GM19468 (cell line): ENCODE results near the gene SND1.
A peak's percentile ranks its signal among the peaks of the same experiment; 100 is the strongest.

Source experiments
- ATAC-seq: cut with Tn5 transposase; IDR thresholded peaks from one replicate; pipeline ENCODE4 v1.9.1; 2021; ENCODE audit warnings: mild to moderate bottlenecking, moderate library complexity, moderate number of reproducible peaks; ENCODE audit not compliant: unreplicated experiment; ENCODE audit errors: extremely low read depth

The SND1 gene

DNA sequence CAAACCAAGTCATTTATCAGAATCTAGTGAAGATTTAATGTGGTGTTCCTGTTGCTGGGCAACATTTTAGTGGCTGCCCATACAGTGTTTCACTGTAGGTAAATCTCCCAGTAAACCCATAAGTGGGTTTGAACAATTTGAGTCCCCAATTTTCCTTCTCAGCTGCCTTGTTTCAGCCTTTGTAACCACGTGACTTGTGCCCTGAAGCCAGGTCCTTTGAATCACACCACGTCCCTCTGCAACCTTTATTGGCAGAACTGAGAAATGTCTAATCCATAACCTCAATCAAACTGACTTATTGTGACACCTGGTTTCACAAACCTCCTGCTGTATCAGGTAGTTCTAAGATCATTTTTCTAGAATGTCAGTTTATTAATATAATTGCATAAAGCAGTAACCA lies 30.1 kb downstream of the SND1 start:
- no peak for ATAC-seq

DNA sequence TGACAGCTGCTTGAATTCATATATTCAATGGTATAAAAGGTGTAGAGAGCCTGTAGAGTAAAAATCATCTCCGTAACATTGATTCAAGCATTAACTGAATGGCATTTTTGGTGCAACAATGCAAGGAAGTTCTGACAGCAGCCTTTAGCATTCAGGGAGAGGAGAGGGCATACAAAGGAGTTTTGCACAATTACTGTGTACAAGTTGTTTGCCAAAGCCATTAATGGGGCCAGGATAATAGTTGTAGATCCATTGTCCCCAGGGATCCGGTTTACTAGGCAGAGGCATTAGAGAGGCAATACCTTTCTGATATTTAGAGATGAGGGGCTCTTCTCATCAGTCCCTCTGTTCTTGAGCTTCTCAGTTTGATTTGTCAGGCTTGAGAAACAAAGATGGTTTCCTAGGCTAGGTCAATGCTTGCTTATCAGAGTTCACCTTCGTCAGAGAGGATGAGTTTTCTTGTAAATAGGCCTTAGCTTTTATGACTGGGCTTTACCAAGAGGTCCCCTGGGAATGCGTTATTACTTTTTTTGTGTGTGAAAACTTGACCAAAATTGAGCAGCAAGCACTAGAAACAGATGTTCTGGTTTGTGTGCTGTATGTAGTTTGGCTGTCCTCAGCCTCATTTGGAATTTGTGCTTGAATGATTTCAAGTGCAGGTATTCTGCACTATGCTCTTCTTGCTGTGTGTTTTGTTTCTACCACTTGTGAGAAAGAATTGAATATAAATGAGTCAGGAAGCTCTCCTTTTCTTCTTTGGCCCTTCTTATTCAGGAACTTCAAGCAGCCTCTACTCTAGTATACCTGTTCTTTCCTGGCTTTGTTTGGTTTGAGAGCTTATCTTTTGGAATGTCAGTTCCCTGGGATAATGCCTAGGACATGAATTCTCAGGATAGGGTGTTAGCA lies 32.0 kb downstream of the SND1 start:
- ATAC-seq, result peak; percentile 85

DNA sequence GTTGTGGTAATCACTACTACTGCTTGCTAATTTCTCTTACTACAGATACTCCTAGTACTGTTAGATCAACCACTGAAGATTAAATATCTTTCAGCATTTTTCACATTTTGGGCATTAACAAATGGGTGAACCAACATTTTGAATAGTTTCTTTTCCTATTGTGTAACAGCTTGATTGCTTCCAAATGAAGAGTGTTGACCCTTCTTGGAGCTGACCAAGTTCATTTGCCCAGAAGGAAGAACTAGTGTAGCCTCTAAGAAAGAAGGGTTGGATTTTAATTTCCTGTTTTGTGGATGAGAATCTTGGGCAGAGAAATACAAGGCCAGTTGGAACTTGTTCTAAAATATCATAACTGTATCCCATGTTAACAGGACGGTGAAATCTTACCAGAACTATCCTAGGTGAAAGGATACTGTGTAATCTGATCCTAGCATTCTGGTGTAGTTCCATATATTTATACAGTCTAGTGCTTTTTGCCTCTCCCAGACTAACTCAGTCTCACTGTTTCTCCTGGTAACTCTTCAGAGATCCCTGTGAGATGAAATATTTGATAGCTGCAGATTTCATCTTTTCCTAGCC lies 37.3 kb downstream of the SND1 start:
- no peak for ATAC-seq

DNA sequence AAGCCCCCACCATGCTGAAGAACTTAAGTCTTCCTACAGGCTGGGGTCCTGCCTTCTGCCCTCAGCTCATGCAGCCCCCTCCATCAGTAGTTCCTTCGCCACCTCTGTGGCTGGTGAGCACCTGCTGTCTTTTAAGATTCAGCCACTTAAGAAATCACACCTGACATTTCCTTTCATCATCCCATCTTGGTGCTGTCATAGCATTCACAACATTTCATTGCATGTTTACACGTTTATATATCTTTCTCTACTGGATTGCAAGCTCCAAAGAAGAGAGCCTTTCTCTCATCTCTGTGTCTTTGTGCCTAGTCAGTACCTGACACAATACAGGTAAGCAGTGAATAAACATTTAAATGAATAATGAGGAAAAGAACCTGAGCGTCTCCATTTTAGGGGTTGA lies 38.3 kb downstream of the SND1 start:
- no peak for ATAC-seq

DNA sequence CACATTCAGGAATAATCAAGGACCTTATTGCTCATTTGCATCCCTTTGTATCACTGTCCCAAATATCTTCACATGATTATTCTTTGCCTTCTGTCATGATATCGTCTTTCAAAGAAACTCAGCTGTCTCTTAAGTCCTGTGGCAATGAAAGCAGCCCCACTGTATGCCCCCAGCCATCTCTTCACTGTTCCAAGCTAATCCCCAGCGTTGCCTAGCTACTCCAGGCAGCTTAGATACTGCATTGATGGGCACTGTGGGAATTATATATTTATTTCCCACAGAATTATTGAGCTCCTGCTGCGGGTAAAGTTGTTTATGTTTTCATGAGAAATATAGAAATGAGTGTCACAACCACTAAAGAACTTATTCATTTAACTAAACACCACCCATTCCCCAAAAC lies 38.8 kb downstream of the SND1 start:
- no peak for ATAC-seq

DNA sequence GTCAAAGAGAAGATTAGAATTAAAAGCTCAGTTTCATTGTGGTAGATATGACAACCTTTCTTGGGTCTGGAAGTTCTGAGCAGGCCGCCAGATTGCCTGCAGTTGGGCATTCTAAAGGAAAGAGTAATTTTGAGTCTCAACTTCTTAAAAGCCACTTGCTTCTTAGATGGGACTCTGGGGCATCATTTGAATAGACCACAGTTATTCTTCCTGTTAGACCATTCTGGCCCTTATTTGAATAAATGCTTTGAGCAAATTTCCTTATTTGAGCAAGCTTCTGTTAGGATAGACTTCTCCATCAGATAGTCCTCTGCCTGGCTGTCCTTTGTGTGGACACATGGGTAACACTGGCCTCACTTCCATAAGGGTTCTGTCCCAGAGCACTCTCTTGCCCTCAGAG lies 40.2 kb downstream of the SND1 start:
- no peak for ATAC-seq

DNA sequence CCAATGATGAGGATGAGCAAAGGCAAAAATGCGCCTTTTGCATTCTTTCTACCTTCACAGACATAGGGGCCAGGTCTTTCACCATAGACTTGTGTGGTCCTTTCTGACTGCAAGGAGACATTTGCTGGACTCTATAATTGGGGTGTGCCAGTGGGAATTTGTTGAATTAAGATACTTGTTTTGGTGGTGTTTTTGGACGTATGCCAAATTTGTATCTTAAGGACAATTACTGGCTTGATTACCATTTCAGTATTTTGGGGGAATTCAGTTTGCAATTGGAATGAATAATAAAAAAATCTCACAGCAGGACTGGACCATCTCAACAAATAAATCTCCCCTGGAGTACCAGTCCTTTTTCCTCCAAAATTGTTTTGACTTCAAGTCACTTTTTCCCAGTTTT lies 47.9 kb downstream of the SND1 start:
- ATAC-seq, result no peak

DNA sequence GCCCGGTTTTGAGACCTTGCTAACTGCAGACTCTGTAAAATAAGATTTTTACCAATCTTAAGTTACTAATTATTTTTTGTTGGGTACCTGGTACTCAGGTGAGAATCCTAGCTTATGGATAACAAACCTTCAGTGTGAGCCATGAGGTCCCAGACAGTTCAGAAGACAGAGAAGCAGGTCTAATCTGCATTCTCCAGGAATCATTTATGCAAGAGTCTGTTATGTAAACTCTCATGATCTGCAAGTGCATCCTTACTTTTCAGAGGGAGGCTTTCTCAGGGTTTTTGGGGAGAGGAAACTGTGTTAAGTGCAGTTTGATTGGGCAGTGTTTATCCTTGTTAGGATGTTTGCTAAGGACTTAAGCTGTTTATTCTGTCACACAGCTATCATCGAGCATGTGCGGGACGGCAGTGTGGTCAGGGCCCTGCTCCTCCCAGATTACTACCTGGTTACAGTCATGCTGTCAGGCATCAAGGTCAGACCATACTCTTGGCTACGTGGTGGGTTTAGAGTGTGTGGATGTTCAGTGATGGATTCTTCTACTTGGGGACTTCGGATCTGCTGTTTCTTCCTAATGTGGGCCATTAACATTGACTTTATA lies 50.2 kb downstream of the SND1 start:
- no peak for ATAC-seq

DNA sequence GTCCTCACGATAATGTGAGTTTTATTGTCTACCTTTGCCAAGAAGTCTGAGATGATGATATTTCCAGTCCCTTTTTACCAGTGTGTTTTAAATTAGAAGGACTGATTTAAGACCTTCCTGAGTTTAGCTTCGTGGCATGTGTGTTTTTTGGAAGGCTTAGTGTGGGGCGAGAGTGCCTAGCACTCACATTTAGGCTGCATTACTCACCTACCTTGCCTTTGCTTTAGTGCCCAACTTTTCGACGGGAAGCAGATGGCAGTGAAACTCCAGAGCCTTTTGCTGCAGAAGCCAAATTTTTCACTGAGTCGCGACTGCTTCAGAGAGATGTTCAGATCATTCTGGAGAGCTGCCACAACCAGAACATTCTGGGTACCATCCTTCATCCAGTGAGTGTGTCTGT lies 50.9 kb downstream of the SND1 start:
- ATAC-seq, result no peak

DNA sequence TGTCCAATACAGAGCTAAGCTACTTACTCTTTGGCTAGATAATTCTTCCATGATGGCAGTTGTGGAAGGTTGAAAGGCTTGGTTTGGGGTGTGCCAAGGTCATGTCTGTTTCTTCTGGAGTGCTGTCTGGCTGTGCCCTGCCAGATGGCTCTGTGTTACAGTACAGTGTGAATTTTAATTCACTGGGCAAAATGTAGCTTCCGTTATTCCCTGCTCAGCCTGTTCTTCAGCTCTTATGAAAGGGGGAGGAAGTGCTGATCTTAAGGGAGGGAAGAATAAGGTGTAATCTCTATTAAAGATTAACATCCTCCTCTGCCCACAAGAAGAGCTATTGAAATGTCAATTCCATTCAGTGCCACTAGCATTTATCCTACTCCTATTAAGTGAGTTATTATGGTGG lies 52.2 kb downstream of the SND1 start:
- no peak for ATAC-seq

DNA sequence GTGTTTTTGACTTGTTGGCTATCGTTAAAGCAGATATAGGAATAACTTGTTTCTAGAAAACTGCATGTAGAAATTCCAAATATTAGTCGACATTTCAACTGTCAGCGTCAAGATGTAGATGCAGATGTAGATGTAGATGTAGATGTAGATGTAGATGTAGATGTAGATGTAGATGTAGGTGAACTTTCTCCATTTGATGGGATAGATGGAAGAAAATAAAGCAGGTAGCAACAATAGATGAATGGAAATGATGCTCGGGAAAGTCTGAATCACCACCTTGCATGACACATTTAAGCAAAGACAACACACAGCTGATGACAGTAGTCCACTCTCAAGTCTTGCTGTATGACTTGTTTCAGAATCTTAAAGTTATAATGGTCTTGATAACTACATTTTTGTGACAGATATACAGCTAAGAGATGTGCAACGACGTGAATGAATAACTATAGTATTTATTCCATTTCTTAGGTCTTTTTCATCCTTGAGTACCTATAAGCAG lies 53.5 kb downstream of the SND1 start:
- ATAC-seq, result no peak

DNA sequence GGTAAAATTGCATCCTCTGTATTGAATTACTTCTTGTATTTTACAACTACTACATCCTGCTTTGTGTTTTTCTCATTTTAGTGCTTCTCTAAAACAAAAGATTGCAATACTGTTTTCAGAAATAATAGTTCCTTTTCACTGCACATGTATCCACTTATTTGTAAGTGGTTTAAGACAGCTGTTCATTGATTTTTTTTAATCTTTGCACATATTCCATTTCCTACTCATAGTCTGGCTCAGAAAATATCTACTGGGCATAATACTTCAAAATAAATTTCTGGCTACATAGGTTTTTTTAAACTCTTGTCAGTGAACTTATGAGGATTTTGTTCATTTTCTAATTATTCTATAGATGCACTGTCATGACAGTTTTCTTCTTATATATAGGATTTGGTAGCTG lies 54.8 kb downstream of the SND1 start:
- no peak for ATAC-seq

DNA sequence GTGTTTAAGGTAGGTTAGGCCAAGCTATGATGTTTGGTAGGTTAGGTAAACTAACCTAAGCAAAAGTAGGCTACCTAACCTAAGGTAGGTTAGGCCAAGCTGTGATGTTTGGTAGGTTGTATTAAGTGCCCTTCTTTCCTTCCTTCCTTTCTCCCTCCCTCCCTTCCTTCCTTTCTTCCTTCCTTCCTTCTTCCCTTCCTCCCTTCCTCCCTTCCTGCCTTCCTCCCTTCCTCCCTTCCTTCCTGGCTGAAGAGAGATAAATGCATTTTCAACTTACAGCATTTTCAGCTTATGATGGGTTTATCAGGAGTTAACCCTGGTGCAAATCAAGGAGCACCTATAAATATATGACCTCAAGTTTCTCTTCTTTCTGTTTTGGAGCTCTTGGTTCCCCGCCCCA lies 56.2 kb downstream of the SND1 start:
- no peak for ATAC-seq

DNA sequence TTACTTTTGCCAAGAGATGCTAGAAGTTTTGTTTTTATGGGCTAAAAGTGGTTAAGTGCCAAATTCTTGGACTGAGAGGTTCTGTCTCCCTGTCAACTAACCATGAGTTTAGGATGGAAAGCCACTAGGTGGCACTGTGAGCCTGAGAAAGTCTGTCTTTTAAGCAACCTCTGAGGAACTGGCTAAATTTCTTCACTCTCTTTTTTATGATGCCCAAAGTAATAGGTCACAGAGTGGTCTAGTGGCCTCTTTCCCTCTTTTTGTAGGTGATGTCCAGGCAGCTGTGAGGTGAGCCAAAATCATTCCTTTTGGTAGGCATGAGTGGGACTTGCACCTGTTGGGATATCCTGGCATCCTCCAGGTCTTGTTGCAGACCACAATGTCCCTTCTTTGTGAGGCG lies 56.8 kb downstream of the SND1 start:
- no peak for ATAC-seq

DNA sequence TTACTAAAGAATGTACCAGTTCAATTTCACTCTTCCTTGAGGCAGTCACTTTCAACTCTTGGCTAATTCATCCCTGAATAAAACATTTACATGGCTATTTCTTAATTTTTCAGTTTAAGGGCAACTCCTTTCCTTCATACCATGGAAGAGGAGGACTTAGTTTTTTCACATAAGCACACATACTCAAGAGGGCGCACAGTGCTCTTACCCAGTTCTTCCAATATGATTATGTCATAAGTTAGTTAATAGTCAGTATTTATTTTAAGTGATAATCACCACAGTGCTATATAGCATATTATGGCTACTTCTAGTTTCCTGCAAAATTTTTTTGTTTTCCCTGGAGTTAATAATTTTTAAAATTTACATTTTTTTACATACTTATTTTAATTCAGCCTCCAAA lies 58.6 kb downstream of the SND1 start:
- ATAC-seq, result no peak

DNA sequence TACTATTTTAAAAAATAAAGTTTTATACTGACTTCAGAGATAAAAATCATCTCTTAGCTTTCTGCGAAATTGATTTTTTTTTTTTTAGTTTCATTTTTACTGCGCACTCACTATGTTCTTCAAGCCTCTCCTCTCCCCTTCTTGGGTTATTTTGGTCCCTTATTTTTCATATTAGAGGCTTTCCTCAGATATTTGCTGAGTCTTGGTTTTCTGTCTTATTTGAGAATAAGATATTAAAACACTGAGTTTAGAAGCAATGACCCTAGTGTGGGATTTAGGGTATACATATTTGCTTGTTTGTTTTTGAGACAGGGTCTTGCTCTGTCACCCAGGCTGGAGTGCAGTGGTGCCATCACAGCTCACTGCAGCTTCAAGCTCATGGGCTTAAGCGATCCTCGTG lies 59.9 kb downstream of the SND1 start:
- no peak for ATAC-seq

DNA sequence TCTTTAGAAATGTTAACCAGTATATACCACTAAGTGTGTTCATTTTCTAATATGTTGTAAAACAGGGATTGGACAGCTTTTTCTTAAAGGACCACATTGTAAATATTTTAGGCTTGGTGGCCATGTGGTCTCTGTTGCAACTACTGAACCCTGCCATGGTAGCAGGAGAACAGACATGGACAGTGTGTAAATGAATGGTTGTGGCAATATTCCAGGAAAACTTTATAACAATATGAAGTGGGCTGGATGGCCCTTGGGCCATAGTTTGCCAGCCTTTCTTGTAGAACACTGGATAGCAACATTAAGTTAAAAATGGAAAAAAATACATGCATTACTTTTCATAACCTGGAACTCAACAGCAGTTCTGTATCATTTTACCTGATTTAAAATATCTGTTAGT lies 61.0 kb downstream of the SND1 start:
- no peak for ATAC-seq

DNA sequence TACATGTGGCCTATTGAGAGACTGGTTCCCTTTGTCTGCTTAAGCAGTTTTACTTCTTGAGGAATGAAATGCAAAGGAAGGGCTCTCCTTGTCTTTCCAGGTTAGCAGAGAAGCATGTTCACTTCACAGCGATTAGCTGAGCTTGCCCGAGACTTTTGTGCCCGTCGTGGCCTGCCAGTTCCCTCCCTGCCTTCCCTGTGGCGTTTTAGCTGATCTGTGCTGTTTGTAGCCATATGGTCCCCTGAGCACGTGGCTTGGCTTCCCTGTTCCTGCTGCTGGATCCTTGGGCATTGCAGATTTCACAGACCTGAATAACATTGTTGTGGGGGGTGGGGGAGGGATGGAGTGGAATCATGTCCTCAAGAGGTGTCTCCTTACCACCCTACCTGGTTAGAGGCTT lies 61.8 kb downstream of the SND1 start:
- ATAC-seq, result no peak

DNA sequence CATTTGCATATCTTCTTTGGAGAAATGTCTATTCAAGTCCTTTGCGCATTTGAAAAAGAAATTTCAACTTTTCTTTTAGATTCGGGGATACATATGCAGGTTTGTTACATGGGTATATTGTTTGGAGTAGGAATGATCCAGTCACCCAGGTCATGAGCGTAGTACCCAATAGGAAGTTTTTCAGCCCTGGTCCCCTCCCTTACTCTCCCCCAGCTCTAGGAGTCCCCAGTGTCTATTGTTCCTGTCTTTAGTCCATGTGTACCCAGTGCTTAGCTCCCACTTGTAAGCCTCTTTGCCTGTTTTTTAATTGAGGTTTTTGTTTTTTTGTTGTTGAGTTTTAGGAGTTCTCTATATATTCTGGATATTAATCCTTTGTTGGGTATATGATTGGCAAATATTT lies 63.3 kb downstream of the SND1 start:
- ATAC-seq, result no peak

DNA sequence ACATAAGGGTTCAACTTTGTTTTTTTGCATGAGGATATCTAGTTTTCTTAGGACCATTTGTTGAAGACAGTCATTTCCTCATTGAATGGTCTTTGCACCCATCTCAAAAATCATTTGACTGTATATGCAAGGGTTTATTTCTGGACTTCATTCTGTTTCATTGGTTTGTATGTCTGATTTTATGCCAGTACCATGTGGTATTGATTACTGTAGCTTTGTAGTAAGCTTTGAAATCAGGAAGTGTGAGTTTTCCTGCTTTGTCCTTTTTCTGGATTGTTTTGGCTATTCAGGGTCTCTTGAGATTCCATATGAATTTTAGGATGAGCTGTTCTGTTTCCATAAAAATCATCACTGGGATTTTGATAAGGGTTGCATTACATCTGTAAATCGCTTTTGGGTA lies 63.9 kb downstream of the SND1 start:
- ATAC-seq, result no peak

DNA sequence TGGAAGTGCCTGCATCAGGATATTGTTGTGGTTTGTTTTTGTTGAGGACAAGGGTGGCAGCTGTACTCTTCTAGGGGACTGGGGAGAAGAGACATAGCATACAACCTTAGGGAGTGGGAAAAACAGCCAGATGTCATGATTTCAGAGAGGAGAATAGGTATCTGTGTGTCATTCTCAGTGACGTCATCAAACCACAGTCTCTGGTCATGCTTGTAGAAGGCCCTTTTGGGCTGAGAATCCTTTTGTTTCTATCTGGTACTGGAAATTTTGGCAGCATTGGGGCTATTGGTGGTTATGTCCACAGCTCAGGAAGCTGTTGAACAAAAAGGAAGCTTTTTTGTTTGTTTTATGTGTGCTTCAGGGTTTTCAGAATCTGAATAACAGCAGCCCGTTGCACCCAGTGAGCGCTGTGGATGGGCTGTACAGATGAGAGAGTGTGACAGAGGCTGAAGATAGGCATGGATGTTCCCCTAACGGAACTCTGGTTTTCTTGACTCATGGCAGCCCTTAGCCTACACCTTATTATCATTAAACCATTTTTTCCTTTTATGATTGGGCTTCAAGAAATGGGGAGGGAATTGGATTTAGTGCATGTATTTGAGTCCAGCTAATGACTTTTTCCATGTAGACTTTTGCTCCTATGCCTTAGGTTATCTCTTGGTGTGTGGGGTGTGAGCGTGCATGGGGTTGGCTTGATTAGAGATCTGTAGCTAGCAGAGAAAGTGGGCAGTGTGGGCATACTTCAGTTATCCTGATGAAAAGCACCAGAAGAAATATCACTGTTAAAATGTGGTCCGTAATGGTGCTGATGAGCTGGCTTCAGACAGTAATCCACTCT lies 65.7 kb downstream of the SND1 start:
- ATAC-seq, result no peak
